ENCODE data around the gene IL36G. TPM values are rescaled to one million over a fixed set of nuclear protein-coding genes. Genes with fewer than 3 reads are reported as not detected.
"Not testable (repeated sequence)": the region's sequence is repeated elsewhere in the genome, so short reads cannot be mapped to it uniquely, and the experiment has no call there.

The IL36G gene
- total RNA-seq = not detected

DNA sequence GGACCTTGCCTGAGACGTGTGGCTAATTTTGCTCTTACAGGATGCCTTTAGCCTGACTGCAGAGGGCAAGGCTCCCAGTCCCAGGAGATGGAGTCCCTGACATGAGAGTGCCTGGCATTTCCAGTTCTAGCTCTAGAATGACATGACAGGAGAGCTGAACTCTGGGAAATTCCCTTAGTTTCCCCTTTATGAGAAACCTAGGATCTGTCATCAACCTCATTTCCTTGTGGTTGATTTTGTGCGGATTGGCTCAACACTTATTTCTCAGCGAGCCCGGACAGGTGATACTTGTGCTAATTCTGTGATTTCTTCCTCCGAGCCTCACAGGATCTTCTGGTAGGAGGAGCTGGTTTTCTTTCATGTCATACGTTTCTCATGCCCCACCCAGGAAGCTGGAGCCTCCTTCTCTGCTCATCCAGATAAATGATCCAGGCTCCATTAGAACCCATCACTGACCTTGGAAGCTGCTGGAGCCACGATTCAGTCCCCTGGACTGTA, at the start of gene IL36G:
Gene IL36G, plus strand, starts transcription at position 448 of the 498 bp plus-strand sequence. CDS start 633 bp downstream, outside the sequence.
- Mint-ChIP-seq H3K9me3 (no peaks in the 10 kb centered on the region), H3K4me3 (no peak within 1 kb of the TSS), H3K27me3 (peaks cover 2% of the 10 kb centered on the region), H3K27ac (no peak within 1 kb of the TSS), H3K36me3 (ENCODE audit: low read depth) (no peaks in the 10 kb centered on the region), H3K4me1 (peaks cover 15% of the 10 kb centered on the region)
- CTCF ChIA-PET = interaction anchor here (0.8 to 2.4 kb wide), 3 partner anchors 9 to 18 kb away, joined by 3 to 6 read pairs (median 6); no protein-coding TSS in a partner anchor
- POLR2A ChIA-PET = no interaction called here
- no peak for DNase-seq

DNA sequence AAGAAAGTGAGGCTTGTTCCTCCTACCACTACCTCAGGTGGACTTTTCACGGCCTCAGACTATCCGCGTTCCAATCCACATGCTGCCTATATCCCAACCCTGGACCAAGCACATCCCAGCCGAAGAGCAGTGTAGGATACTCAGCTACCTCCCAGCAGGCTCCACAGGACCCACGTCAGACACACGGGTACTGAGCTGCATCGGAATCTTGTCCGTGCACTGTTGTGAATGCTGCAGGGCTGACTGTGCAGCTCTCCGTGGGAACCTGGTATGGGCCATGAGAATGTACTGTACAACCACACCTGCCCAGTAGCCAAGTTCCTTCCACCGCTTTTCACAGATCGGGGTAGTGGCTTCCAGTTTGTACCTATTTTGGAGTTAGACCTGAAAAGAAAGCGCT, 44.5 kb upstream of the IL36G start:
- Mint-ChIP-seq H3K27me3 (peaks cover 7% of the 10 kb centered on the region), H3K27ac (no peak overlapping the region), H3K4me3 (no peak overlapping the region), H3K4me1 (no peaks in the 10 kb centered on the region), H3K36me3 (ENCODE audit: low read depth) (no peaks in the 10 kb centered on the region), H3K9me3 (no peaks in the 10 kb centered on the region)
- DNase-seq = no peak
- CTCF ChIA-PET = no interaction called here
- POLR2A ChIA-PET = no interaction called here

DNA sequence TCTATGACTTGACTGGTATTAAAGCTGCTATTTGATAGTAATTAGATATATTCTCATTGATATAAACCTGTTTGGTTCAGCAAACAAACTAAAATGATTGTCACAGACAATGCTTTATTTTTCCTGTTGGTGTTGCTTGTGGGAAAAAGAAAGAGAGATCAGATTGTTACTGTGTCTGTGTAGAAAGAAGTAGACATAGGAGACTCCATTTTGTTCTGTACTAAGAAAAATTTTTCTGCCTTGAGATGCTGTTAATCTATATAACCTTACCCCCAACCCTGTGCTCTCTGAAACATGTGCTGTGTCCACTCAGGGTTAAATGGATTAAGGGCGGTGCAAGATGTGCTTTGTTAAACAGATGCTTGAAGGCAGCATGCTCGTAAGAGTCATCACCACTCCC, 43.7 kb upstream of the IL36G start:
- H3K27ac Mint-ChIP-seq; CTCF ChIA-PET; H3K4me3 Mint-ChIP-seq; DNase-seq; H3K36me3 Mint-ChIP-seq (ENCODE audit: low read depth); H3K27me3 Mint-ChIP-seq; H3K9me3 Mint-ChIP-seq; POLR2A ChIA-PET; H3K4me1 Mint-ChIP-seq: not testable (repeated sequence)

DNA sequence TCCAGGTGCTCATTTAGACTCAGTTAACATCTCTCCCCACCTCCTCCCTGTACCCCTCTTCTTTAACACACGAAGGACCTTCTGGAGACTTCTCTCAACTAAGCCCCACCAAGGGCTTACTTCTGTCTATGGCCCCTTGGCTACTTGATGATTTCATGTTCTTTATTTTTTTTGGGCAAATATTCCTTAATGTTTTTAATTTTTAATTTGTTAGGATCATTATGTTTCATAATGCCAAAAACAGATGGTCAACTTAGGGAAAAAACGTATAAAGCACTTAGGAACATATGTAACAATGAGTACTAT, 40.9 kb upstream of the IL36G start:
- POLR2A ChIA-PET = no interaction called here
- Mint-ChIP-seq H3K4me3 (no peak overlapping the region), H3K4me1 (no peaks in the 10 kb centered on the region), H3K36me3 (ENCODE audit: low read depth) (no peaks in the 10 kb centered on the region), H3K27me3 (peaks cover 7% of the 10 kb centered on the region), H3K27ac (no peak overlapping the region), H3K9me3 (no peaks in the 10 kb centered on the region)
- CTCF ChIA-PET = interaction anchor here (1.5 kb wide), 1 partner anchor 16 kb away, joined by 3 read pairs; no protein-coding TSS in a partner anchor
- no peak for DNase-seq

DNA sequence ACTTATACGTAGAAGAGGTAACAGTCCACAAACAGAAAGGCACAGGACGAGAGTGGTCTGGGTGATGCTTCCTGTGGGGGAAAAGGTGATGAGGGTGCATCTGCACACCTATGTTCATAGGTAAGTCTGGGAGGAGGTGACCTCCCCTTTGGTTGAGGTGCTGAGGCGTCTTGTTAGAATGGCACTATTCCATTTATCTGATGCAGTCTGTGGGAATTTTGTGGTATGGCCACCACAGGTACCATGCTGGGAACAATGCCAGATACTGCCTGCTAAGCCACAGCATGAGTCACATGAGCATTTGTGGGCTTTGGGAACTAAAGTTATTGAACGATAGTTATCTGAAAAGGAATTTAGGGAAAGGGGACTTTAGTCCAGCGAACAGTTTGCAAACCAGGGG, 38.9 kb upstream of the IL36G start:
- H3K27ac Mint-ChIP-seq = no peak overlapping the region
- H3K9me3 Mint-ChIP-seq = no peaks in the 10 kb centered on the region
- ChIA-PET CTCF (interaction anchor here (1.5 to 1.6 kb wide), 2 partner anchors 8 to 12 kb away, joined by 3 to 4 read pairs; no protein-coding TSS in a partner anchor), POLR2A (no interaction called here)
- peaks cover 10% of the 10 kb centered on the region for H3K27me3 Mint-ChIP-seq
- H3K36me3 Mint-ChIP-seq (ENCODE audit: low read depth) = no peaks in the 10 kb centered on the region
- DNase-seq = no peak
- H3K4me1 Mint-ChIP-seq = no peaks in the 10 kb centered on the region
- H3K4me3 Mint-ChIP-seq = no peak overlapping the region

DNA sequence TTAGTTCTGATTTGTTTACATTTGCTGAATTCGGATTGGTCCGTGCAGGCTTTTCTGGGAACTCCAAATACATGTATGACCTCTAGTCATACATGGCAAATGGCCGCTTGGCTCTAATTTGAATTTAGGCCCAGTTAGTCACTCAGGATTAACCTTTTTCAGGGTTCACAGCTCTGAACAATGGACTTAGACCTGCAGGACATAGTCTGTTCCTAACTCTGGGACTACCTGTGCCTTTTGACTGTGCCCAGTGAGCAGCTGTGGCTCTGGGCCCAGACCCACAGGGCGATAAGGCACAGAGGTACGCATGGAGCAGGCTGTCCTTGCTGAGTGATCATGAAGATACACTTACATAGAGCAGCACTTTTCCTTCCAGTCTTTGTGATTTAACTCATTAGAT, 38.4 kb upstream of the IL36G start:
- Mint-ChIP-seq H3K4me1 (no peaks in the 10 kb centered on the region), H3K4me3 (no peak overlapping the region), H3K9me3 (no peaks in the 10 kb centered on the region), H3K27ac (no peak overlapping the region), H3K27me3 (peaks cover 10% of the 10 kb centered on the region), H3K36me3 (ENCODE audit: low read depth) (no peaks in the 10 kb centered on the region)
- DNase-seq = no peak
- CTCF ChIA-PET = interaction anchor here (1.6 kb wide), 1 partner anchor 13 kb away, joined by 4 read pairs; no protein-coding TSS in a partner anchor
- POLR2A ChIA-PET = interaction anchor here (0.6 kb wide), 1 partner anchor 202 kb away, joined by 3 read pairs; no protein-coding TSS in a partner anchor

DNA sequence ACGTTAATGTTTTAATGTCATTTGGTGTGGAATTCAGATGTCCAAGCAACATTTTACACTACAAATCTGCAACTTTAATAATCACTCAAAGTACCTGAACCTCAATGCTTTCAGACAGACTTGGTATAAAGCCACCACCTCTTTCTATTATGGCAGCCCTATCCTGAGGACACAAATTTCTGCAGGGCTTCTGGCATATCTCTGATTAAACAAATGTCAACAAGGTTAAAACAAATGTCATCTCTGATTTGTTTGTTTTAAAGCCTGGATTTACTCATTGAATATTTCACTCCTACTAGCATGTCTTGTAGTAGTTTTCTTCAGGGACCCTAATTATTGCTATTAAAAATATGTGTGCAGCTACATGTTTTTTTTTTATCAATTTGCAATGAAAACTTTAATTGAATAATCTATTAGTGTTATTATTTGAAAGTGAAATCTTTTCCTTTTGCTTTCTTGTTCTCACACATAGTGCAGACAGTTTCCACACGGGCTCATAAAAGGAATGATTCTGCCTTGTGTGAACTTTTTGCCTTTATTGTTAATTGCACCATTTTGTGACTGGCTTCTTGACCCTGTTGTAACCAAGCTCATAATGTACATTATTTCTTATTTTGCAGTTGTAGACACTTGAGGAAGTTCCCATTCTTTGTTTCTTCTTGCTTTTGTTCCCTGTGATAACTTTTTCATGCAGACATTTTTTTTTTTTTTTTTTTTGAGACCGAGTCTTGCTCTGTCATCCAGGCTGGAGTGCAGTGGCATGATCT, 36.8 kb upstream of the IL36G start:
- ChIA-PET CTCF (interaction anchor here (0.6 to 3.4 kb wide), 27 partner anchors 9 to 488 kb away, joined by 3 to 38 read pairs (median 3); no protein-coding TSS in a partner anchor), POLR2A (interaction anchor here (0.6 kb wide), 1 partner anchor 39 kb away, joined by 3 read pairs; no protein-coding TSS in a partner anchor)
- Mint-ChIP-seq H3K27ac (no peak overlapping the region), H3K9me3 (peaks cover 4% of the 10 kb centered on the region), H3K36me3 (ENCODE audit: low read depth) (no peaks in the 10 kb centered on the region), H3K4me1 (no peaks in the 10 kb centered on the region), H3K4me3 (no peak overlapping the region), H3K27me3 (peaks cover 11% of the 10 kb centered on the region)
- no peak for DNase-seq

DNA sequence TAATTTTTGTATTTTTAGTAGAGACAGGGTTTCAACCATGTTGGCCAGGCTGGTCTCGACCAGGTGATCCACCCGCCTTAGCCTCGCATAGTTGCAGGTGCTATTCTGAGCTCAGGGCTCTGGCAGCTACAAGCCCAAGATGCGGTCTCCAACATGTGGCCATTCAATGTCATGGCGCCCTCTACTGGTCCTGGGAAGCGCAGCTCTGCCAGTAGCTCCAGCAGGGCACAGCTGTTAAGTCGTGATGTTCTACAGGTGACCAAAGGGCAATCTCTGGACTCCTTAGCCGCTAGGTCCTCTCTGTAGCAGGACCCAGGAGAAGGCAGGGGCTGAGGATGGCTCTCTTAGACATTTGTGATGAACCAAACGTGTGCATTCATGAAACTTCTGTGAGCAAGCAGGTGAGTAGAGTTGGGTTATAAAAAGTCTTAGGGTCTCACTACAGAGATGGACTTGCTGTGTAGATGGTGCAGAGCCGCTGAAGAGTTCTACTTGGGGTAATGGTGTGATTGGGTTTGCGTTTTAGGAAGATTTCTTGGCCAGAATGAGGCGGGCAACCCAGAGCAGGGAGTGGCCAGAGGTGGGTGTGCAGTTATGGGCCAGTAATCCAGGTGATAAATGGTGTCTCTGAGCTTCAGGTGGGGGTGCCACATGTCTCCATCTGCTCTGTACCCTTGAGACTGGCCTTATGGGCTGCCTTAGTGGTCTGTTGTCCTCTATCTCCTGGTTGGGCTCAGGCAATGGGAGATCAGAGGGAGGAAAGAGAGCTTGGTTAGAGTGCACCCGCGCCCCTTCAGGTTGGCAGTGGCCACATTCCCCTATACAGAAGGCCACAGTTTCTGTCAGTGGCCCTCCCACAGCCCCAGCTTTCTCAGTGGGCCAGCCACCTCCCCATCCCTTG, 35.8 kb upstream of the IL36G start:
- no peaks in the 10 kb centered on the region for H3K4me1 Mint-ChIP-seq
- no peak overlapping the region for H3K4me3 Mint-ChIP-seq
- no peak overlapping the region for H3K27ac Mint-ChIP-seq
- ChIA-PET POLR2A (interaction anchor here (0.6 kb wide), 1 partner anchor 40 kb away, joined by 3 read pairs; no protein-coding TSS in a partner anchor), CTCF (interaction anchor here (0.6 to 3.4 kb wide), 27 partner anchors 8 to 489 kb away, joined by 3 to 38 read pairs (median 4); no protein-coding TSS in a partner anchor)
- peaks cover 4% of the 10 kb centered on the region for H3K9me3 Mint-ChIP-seq
- peak; percentile 85 for DNase-seq
- H3K27me3 Mint-ChIP-seq = peaks cover 9% of the 10 kb centered on the region
- H3K36me3 Mint-ChIP-seq (ENCODE audit: low read depth) = no peaks in the 10 kb centered on the region

DNA sequence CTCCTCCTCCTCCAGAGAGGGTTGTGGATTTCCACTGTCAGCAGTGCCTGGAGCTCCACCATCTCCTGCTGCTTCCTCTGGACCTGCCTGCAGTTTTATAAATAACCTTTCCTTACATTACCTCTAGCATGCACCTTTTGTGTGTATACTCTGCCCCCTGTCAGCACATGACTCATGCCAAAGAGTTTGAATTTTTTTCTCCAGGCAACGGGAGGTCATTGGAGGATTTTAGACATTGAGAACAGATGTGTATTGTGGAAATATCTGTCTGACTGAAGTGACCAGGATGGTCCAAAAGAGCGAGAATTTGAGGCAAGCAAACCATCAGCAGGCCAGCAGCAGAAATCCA, 35.2 kb upstream of the IL36G start:
- Mint-ChIP-seq H3K4me1 (no peaks in the 10 kb centered on the region), H3K4me3 (no peak overlapping the region), H3K36me3 (ENCODE audit: low read depth) (no peaks in the 10 kb centered on the region), H3K9me3 (peaks cover 4% of the 10 kb centered on the region), H3K27me3 (peaks cover 6% of the 10 kb centered on the region), H3K27ac (no peak overlapping the region)
- CTCF ChIA-PET = interaction anchor here (1.4 to 3.4 kb wide), 7 partner anchors 13 to 201 kb away, joined by 3 to 38 read pairs (median 9); no protein-coding TSS in a partner anchor
- POLR2A ChIA-PET = no interaction called here
- no peak for DNase-seq

DNA sequence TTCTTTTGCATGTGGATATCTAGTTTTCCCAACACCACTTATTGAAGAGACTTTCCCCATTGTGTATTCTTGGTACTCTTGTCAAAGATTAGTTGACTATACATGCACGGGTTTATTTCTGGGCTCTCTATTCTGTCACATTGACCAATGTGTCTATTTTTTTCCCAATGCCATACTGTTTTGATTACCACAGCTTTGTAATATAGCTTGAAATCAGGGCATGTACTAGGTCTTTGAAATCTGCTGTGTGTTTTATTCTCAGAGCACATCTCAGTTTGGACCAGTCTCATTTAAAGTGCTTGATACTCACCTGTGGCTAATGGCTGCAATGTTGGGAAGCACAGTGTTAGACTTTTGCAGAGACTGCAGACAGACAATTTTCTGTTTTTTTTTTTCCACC, 32.8 kb upstream of the IL36G start:
- ChIA-PET POLR2A (interaction anchor here (0.6 kb wide), 1 partner anchor 188 kb away, joined by 5 read pairs; no protein-coding TSS in a partner anchor), CTCF (interaction anchor here (0.9 kb wide), 1 partner anchor 19 kb away, joined by 3 read pairs; no protein-coding TSS in a partner anchor)
- no peaks in the 10 kb centered on the region for H3K36me3 Mint-ChIP-seq (ENCODE audit: low read depth)
- H3K27ac Mint-ChIP-seq = no peak overlapping the region
- no peak overlapping the region for H3K4me3 Mint-ChIP-seq
- peaks cover 18% of the 10 kb centered on the region for H3K27me3 Mint-ChIP-seq
- no peak for DNase-seq
- no peaks in the 10 kb centered on the region for H3K4me1 Mint-ChIP-seq
- H3K9me3 Mint-ChIP-seq = peaks cover 4% of the 10 kb centered on the region

DNA sequence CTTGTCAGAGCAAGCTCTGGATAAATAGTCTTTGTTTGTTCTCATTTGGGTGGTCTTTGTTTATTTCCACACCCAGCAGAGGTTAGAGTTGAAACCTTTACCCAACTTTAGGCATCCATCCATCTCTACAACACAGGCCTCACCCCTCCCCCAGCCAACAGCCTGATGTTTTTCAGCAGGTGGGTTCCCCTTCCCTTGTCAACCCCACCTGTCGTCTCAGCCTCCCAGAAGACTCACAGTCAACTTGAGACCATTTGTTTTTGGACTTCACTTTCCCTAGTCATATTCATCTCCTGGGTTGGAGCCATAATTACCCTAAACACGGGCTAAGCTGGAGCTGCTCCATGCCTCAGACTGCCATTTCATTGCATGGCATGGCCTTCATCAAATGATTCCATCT, 31.7 kb upstream of the IL36G start:
- no peak overlapping the region for H3K27ac Mint-ChIP-seq
- H3K4me1 Mint-ChIP-seq = no peaks in the 10 kb centered on the region
- POLR2A ChIA-PET = no interaction called here
- H3K4me3 Mint-ChIP-seq = no peak overlapping the region
- CTCF ChIA-PET = interaction anchor here (1.0 kb wide), 1 partner anchor 13 kb away, joined by 3 read pairs; no protein-coding TSS in a partner anchor
- H3K27me3 Mint-ChIP-seq = peaks cover 21% of the 10 kb centered on the region
- H3K9me3 Mint-ChIP-seq = peaks cover 4% of the 10 kb centered on the region
- no peak for DNase-seq
- no peaks in the 10 kb centered on the region for H3K36me3 Mint-ChIP-seq (ENCODE audit: low read depth)

DNA sequence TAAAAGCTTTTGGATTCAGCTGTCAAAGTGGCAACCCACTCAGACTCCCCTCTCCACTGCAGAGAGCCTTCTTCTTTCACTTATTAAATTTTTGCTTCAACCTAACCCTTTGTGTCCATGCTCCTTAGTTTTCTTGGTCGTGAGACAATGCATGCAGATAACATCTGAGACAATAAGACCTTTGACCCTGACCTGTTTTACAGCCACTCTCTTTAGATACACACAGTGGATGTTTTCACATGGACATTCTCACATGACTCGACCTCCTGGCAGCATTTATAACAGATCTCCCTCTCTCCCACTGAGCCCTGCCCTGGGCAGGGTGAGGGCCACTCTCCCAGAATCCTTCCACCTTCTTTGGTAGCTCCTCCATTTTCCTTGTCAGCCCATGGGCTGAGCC, 30.4 kb upstream of the IL36G start:
- POLR2A ChIA-PET = no interaction called here
- CTCF ChIA-PET = interaction anchor here (0.7 to 1.1 kb wide), 3 partner anchors 9 to 348 kb away, joined by 3 to 6 read pairs (median 3); no protein-coding TSS in a partner anchor

More for the DNA sequence above, 30.4 kb upstream of the IL36G start:
- Mint-ChIP-seq H3K9me3 (peaks cover 4% of the 10 kb centered on the region), H3K4me3 (no peak overlapping the region), H3K36me3 (ENCODE audit: low read depth) (no peaks in the 10 kb centered on the region), H3K27ac (no peak overlapping the region), H3K27me3 (peaks cover 28% of the 10 kb centered on the region), H3K4me1 (no peaks in the 10 kb centered on the region)
- no peak for DNase-seq
